LNCAP (cell line): ENCODE measurements around the gene PLA2G6.

Experiments
- TF ChIP-seq, protein P1 (sequence below): fragments of 450-650 bp; IDR thresholded peaks from 2 replicates; pipeline ENCODE4 v1.5.1; 2017; ENCODE audit warnings: mild to moderate bottlenecking

Gene PLA2G6

DNA sequence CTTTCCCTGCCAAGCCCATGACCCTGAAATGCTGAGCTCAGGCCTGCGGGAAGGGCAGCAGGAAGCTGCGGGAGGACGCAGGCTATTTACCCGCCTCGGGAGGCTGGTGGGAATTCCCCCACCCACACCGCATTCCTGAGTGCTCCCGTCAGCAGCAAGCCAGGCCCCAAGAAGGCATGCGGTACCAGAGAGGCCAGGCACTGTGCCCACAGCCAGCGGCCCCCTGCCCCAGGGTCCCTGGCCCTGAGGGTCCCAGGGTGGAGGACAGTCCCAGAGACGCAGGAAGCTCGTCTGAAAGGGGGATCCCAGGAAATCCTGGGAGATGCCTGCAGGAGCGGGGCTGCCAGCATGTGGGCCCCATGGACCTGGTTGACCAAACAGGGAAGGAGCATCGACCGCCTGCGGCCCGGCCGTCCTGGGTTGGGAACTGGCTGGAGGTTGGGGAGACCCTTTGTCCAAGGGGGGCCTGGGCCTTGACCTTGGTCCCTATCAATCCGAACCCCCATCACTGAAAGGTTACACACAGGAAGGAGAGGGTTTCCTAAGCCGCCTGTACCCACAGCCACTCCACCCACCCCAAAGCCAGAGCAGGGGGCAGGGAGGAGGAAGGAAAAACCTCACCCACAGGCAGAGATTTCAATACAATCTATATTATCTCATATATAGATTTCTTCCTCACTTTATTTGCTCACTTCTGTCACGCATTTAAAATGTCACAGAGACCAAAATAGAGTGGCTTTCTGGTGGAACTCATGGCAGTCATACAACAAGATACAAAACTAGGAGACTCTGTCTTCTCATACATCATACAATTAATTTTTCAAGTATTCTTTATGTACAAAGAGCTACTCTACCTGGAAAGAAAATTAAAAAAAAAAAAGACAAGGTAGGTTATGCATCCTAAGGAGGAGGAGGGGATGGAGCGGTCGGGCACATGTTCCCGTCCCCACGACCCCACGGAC is 37.3 kb upstream of the PLA2G6 start:
- TF ChIP-seq, protein P1, sequence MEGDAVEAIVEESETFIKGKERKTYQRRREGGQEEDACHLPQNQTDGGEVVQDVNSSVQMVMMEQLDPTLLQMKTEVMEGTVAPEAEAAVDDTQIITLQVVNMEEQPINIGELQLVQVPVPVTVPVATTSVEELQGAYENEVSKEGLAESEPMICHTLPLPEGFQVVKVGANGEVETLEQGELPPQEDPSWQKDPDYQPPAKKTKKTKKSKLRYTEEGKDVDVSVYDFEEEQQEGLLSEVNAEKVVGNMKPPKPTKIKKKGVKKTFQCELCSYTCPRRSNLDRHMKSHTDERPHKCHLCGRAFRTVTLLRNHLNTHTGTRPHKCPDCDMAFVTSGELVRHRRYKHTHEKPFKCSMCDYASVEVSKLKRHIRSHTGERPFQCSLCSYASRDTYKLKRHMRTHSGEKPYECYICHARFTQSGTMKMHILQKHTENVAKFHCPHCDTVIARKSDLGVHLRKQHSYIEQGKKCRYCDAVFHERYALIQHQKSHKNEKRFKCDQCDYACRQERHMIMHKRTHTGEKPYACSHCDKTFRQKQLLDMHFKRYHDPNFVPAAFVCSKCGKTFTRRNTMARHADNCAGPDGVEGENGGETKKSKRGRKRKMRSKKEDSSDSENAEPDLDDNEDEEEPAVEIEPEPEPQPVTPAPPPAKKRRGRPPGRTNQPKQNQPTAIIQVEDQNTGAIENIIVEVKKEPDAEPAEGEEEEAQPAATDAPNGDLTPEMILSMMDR: no peak

DNA sequence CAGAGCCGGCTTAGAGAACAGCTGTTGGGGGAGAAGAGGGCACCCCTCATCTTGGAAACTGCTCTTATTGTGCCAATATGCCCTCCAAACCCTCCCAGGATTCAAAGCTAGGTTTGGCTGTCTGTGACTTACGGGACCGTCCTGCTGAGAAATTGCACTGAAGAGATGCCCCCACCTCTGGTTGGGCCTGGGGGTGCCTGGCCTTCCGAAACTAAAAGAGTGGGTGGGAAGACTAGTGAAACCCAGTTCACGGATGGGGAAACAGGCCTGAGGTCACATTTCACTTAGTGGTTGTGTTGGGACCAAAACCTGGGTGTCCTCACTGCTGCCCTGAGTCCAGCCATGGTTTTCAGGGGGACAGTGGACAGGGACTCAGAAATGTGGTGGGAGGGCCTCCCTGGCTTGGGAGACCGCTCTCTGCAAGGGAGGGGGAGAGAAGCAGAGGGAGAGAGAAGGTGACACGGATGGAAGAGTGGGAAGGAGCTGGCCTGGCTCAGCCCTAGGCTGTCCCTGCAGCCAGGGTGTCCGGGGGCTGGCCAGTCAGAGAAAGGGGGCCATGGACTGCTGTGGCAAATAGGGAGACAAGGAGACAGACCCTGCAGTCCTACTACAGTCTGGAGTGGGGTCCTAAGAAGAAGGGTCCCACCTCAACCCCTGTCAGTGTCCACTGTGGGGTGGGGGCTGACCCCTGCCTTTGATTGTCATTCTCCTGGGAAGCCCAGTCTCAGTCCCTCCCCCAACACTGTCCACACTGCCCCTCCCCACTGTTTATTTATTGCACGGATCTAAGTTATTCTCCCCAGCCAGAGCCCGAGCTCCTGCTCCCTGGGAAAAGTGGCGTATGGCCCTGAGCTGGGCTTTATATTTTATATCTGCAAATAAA is 33.8 kb upstream of the PLA2G6 start:
- TF ChIP-seq, protein P1: no peak

DNA sequence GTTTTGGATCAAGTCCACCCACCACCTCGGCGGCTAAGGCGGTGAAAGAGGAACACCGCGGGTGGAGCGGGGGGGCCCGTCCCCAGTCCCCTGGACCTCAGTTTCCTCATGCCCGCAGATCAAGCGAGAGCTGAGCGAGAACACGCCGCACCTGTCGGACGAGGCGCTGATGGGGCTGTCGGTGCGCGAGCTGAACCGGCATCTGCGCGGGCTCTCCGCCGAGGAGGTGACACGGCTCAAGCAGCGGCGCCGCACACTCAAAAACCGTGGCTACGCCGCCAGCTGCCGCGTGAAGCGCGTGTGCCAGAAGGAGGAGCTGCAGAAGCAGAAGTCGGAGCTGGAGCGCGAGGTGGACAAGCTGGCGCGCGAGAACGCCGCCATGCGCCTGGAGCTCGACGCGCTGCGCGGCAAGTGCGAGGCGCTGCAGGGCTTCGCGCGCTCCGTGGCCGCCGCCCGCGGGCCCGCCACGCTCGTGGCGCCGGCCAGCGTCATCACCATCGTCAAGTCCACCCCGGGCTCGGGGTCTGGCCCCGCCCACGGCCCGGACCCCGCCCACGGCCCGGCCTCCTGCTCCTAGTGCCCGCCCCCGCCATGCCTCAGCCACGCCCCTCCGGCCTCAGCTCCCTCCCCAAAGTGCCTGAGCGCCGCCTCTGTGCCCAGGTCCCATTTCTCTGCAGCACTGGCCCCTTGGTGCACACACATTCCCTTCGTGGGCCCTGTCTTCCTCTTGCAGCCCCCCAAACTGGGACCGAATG is 32.8 kb upstream of the PLA2G6 start:
- TF ChIP-seq, protein P1: no peak

DNA sequence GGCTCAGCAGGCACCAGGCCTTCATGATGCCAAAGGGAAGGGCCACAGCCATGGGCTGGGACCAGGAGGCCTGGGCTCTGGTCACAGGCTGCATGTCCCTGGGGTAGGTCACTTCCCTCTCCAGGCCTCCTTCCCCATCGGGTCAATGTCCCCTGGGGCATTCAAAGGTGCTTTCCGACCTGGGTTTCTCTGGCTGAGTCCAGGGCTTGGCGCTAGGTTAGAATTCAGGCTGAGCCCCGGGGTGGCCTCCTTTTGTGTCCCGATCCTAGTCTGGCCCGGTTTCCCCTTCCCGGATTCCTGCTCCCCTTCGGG is 32.3 kb upstream of the PLA2G6 start:
- TF ChIP-seq, protein P1: no peak

DNA sequence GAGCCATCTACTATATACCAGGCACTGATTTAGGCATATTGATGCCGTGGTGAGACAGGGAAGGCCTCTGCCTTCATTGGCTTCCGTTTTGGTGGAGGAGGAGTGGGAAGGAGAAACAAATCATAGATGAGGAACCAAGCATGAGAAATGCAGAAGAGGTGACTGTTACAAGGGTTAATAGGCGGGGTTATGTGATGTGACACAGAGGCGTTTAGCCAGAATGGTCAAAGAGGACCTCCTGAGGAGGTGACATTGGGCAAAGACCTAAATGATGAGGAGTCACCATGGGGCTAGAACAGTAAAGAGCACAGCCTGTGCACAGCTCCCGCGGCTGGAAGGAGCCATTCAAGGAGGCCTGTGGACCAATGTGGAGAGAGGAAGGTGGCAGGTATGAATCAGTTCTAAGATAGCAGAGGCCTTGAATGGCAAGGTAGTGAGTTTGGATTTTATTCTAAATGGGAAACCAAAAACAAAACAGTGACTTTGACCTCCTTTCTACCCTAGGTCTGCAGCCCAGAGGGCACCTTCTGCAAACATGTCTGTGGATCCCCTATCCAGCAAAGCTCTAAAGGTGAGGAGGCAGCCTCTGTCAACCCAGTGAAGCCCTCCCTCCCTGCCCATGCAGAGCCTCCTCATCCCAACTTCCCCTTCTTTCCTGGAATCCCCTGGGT is 31.8 kb upstream of the PLA2G6 start:
- TF ChIP-seq, protein P1: no peak

DNA sequence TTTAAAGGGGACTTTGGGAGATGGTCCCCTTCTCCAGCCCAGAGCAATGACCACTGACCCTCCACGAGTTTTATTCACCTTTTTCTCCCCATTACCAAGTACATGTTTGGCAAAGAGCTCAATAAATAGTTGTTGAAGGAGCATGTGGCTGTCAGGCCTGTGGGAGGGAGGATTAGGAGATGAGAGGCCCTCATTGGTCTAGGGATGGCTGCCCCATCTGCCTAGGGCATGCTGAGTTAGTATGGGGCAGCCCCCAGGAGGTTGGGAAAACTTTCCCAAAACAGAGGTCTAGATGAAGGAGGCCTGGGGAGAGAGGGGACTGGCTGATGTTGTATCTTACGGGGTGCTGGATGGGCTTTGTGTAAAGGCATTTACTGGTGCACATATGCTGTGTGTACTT is 30.8 kb upstream of the PLA2G6 start:
- TF ChIP-seq, protein P1: no peak

DNA sequence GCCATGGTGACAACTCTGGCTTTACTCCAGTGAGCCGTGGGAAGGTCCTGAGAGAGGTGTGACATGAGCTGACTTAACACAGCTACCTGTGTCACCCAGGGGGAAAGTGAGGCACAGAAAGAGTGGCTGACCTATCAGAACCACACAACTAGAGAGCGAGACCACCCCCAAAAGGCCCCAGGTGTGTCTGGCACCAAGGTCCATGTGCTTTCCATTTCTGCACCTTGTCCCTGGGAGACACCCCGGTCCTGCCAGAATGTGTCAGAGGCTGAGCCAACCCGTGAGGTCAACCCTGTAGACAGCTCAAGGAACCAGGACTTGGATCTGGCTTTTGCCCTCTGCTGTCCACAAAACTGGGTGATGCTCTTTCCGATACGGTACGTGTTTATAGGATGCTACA is 29.9 kb upstream of the PLA2G6 start:
- TF ChIP-seq, protein P1: no peak
